Suprapubic skin (tissue), 4 donors: ENCODE data around the gene URI1.

Source experiments
- EP300 ChIP-seq: sonication (generic); formaldehyde crosslinking; IDR thresholded peaks from one replicate; pipeline ENCODE4 v1.6.1; 2017; ENCODE audit warnings: antibody characterized with exemption
- POLR2A ChIP-seq, 2 donors: fragments of 450-650 bp; IDR thresholded peaks; one replicate each; pipeline ENCODE4 v1.6.1; 2017; ENCODE audit warnings: antibody characterized with exemption in 2 of 2, mild to moderate bottlenecking in 2 of 2, moderate library complexity in 2 of 2
- POLR2AphosphoS5 ChIP-seq, 3 donors: sonication (generic); formaldehyde crosslinking; IDR thresholded peaks; one replicate each; pipeline ENCODE4 v1.6.1; 2017; ENCODE audit warnings: antibody characterized with exemption in 3 of 3
- TF ChIP-seq, protein P1 (sequence below), 2 donors: fragments of 200-600 bp in 1 of 2; fragments of 450-650 bp in 1 of 2; sonication (generic) in 1 of 2; IDR thresholded peaks; one replicate each; pipeline ENCODE4 v1.5.1; 2016 to 2019; ENCODE audit warnings: antibody characterized with exemption in 2 of 2, mild to moderate bottlenecking in 1 of 2, moderate library complexity in 1 of 2

DNA sequence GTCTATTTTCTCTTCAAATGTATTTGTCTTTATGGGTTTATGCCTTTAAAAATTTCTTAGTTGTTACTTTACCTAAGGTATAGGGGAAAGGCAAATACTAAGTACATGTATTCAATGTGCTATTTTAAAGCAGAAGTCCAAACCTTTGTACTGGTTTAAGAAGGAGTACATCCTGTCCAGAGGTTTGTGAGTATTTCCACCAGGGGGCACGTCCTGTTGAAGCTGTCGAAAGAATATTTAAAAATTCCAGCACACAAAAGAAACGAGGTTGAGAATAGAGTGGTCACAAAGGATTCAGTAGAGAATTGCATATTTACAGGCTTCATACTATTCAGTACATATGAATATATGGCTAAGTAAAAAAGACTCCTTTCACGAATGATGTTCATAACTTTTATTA is 59.8 kb downstream of the URI1 start:
- TF ChIP-seq, protein P1, sequence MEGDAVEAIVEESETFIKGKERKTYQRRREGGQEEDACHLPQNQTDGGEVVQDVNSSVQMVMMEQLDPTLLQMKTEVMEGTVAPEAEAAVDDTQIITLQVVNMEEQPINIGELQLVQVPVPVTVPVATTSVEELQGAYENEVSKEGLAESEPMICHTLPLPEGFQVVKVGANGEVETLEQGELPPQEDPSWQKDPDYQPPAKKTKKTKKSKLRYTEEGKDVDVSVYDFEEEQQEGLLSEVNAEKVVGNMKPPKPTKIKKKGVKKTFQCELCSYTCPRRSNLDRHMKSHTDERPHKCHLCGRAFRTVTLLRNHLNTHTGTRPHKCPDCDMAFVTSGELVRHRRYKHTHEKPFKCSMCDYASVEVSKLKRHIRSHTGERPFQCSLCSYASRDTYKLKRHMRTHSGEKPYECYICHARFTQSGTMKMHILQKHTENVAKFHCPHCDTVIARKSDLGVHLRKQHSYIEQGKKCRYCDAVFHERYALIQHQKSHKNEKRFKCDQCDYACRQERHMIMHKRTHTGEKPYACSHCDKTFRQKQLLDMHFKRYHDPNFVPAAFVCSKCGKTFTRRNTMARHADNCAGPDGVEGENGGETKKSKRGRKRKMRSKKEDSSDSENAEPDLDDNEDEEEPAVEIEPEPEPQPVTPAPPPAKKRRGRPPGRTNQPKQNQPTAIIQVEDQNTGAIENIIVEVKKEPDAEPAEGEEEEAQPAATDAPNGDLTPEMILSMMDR (IDR thresholded peaks at IDR 0.05): no peak
- no peak for TF ChIP-seq POLR2A (IDR thresholded peaks at IDR 0.05)
- TF ChIP-seq EP300: no peak
- no peak for TF ChIP-seq POLR2AphosphoS5 (IDR thresholded peaks at IDR 0.05)
